Occipital lobe (tissue), 2 donors: ENCODE measurements around the gene NGRN. TPM values are rescaled to one million over a fixed set of nuclear protein-coding genes. Genes with fewer than 3 reads are reported as not detected.
"Not testable (repeated sequence)": the region's sequence is repeated elsewhere in the genome, so short reads cannot be mapped to it uniquely, and the experiment has no call there.

Source experiments
- DNase-seq: peaks from one replicate; lab custom pipeline; 2025; lab: John Stamatoyannopoulos, UW
- total RNA-seq: library from RNA; depleted of rRNA; stranded (reverse); fragments of >200 nt; gene quantifications from one replicate; pipeline ENCODE4 v1.2.3, GENCODE V29; 2014

The NGRN gene
- total RNA-seq, 1 donor from 2014 or later = 241 TPM

DNA sequence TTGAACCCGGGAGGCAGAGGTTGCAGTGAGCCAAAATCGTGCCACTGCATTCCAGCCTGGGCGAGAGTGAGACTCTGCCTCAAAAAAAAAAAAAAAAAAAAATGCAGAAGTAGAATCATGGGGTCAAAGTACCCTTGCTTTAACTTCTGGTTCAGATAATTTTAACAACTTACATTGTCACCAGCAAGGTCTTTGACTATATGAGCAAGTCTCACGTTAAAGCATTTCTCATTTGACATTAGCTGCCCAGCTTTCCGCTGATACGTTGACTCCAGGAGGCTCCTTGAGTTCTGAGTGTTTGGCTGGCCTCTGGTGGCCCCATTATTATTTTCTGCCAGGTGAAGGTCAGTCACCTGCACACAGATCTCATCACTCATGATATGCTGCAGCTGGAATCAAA is 16.2 kb downstream of the NGRN start:
- DNase-seq = not testable (repeated sequence)

DNA sequence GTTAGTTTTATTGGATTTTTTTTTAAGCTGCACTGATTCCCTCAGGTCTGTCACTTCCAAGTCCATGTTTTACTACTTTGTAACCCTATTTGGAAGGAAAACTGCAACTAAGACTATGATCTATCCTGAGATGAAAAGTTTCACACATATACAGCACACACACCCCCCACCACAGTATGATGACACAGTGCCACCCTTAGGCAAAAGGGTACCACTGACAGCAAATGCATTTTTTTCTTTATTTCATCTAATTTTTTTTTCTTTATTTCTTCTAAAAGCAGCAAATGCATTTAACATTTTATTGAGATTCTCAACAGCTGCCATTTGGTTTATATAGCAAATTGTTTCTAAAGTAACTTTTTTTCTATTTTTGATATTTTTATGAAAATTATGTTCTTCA is 21.2 kb downstream of the NGRN start:
- no peak for DNase-seq

DNA sequence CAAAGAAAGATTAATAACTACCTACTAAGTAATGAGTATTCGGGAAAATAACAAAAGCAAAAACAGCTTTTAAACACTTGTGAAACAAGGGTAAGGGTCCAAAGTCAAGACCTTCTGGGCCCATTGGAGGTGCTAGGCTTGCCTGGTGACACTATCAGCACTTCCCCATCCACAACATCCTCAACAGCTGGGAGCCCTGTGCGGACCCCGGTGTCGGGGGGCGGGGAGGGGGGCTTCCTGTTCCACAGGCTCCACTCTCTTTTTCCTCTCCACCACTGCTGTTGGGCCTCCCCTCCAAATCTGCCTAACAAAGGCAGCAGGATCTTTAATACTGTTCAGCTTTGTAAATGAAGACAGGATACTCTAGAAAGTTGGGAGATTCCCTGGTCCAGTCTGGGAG is 21.6 kb downstream of the NGRN start:
- DNase-seq = no peak

DNA sequence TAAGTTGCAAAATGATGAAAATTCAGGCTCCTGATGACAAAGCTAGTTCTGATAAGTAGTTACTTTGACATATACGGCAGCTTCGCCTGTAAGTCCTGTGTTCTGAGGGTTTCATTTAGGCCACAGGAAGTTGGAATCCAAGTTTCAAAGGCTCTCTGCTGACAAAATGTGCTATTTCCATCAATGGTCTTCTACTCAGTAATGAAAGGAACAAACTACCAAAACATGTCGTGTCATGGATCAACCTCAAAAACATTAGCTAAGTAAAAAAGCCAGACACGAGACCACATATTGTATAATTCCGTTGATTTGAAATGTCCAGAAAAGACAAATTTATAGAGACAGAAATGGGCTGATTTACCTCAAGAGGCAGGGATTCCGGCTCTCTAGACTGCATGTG is 22.5 kb downstream of the NGRN start:
- DNase-seq = no peak

DNA sequence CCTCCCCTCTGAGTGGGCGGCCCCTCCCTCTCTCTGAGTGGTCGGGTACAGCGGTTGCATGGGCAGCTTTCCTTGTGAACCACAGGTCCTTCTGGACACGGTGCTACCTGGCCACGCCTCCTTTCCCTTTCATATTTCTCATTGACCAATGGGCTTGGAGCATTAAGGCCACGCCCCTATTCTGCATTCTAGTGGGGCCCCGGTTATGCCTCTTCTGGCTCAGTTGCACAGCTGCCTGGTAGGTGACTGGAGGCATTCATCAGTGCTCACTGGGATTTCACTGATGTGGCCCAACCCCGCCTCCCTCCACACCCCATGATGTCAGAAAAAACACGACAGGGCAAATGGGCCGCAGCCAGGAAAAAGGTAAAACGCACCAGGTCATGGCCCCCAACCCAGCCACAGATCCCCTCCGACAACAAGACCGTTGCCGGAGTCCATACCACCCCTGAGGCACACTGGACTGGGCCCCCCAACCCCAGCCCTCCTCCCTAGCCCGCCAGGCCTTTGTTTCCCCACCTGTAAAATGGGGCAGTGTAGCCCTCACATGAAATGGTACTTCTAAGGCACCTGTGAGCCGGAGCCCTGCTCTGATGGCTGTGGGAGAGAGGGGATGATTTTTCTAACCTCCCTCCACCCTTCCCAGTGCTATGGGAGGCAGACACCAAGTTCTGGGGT is 26.3 kb downstream of the NGRN start:
- DNase-seq = no peak

DNA sequence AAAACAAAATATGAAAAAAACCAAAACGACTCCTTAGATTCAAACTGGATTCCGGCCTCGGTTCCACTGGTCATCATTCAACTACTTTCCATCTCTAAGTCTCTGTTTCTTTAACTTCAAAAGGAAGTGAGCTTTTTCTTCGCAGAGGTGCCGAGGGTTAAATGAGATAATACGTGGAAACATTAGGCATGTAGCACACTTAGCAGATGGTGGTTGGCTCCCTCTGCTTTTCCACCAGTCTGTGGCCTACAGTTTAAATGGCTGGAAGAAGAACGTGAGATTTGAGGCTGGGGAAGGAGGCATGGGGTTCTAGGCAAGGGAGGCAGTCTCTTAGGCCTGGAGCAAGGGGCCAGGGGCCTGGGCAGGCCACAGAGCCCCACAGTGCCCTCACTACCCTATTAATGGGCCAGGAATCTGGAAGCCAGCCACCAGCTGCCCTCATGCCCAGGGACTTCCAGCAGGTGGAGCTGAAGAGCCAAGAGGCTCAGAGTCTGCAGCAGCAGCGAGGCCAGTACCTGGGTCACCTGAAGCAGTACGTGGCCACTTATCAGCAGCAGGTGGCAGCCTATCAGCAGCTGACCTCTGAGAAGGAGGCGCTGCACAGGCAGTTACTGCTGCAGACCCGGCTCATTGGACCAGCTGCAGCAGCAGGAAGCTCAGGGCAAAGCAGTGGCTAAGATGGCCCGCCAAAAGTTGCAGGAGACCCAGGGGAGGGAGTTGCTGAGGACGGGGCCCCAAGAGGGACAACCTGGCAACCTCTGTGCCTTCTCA is 27.8 kb downstream of the NGRN start:
- peak; percentile 44 for DNase-seq

DNA sequence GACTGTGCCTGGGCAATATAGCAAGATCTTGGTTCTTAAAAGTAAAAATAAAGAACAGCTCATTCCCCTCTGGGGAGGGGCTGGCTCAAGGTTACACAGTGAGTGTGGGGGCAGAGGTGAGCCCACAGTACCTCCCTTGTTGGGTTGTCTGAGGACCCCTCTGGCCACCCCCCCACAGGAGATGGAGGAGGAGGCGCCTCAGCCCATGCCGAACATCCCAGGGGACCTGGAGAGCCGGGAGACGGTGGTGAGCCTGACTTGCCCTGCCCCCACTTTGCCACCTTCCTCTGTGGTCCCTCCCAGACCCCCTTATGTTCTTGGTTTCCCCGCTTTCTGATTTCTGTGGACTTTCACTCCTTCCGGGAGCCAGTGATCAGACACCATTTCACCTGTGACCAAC is 28.7 kb downstream of the NGRN start:
- no peak for DNase-seq

DNA sequence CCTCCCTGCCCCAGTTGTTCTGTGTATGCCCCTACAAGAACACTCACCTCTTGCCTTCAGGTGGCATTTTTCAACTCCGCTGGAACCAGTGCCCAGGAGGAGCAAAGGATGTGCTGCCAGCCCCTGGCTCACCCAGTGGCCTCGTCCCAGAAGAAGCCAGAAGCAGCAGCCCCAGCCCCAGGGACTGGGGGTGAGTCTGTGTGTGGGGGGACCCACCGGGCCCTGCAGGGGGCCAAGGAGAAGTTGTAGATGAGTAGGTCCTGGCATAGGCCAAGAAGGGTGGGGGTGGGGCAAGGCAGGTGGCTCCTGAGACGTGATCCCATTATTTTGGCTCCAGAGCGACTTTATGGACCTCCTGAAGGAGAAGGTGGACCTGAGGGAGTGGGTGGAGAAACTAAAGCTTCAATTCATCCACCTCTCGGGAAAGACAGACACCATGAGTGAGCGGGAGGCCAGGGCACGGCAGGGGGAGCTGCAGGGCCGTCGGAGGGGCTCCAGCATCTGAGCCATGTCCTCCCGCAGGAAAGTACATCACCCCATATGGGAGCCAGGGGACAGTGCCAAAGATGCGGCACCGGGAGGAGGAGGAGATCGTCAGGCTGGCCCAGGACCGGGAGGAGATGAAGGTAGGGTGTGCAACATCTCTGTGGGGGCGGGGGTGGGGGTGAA is 29.3 kb downstream of the NGRN start:
- DNase-seq = no peak

DNA sequence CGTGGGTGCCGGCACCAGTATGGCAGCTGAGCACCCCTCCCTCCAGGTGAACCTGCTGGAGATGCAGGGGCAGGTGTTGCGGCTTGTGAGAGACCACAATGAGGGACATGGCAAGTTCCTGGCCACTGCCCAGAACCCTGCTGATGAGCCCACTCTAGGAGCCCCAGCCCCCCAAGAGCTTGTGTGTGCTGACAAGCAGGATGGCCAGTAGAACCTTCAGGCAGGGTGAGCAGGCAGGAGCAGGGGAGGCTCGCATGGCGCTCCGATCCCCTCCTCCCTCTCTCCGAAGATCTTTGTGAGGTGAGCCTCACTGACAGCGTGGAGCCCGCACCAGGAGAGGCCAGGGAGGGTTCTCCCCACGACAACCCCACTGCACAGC is 29.8 kb downstream of the NGRN start:
- no peak for DNase-seq

DNA sequence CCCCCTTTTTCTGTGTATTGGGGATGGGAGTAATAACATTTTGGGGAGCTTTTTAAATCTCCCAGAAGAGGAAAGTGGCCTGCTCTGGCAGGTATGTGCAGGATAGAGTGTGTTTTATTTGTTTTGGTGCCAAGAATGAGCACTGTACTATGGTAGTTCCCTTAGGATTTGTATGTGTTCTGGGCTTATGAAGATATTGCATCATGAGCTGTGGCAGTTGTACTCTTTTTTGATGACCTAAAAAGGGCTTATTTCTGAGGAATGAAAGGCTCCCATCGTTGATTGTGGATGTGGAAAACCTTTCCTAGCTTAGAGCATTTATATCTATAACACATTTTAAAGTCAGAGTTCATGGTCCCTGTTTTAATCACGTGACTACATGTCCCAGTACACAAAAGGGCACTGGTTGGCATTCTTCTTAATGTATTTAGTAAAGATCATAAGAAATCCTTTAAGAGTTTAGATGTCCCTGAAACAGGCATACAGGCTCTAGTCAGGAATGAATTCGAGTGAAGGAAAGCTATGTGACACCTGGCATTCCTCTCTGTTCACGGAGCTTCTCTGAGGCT is 30.9 kb downstream of the NGRN start:
- DNase-seq = not testable (repeated sequence)

DNA sequence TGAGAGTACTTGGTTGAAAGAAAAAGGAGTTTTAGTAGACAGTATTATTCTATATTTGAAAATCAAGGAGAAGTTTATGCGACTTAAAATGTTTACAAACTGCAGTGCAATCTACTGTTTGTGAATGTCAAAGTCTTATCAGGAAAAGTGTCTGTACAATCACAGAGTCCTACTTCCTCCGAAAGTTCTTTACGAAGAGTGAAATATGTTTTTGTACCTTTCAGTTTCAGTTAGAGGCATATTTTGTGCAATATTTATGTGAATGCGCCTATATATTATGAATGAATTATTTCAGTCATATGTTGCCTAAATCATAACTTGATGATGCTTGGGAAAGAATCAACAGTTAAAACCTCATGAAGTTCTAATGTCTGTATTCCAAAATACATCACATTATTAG is 31.5 kb downstream of the NGRN start:
- no peak for DNase-seq

DNA sequence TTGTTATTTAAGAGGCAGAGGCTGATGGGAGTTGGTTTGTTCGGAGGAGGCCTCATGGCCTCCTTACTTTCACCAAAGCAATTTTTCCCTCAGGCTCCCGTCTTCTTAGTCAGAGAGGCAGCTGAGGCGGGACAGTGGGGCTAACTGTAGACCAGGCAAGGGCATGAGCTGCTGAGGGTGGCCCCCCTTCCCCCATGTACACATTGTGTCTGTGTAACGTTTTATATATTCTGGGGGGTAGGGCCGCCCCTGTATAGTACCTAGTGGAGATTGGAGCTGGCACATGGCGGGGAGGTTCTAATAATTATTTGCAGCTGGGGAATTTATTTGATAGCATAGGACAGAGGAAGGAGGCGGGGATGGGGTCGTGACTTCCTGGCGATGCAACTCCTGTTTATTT is 35.1 kb downstream of the NGRN start:
- DNase-seq = no peak

DNA sequence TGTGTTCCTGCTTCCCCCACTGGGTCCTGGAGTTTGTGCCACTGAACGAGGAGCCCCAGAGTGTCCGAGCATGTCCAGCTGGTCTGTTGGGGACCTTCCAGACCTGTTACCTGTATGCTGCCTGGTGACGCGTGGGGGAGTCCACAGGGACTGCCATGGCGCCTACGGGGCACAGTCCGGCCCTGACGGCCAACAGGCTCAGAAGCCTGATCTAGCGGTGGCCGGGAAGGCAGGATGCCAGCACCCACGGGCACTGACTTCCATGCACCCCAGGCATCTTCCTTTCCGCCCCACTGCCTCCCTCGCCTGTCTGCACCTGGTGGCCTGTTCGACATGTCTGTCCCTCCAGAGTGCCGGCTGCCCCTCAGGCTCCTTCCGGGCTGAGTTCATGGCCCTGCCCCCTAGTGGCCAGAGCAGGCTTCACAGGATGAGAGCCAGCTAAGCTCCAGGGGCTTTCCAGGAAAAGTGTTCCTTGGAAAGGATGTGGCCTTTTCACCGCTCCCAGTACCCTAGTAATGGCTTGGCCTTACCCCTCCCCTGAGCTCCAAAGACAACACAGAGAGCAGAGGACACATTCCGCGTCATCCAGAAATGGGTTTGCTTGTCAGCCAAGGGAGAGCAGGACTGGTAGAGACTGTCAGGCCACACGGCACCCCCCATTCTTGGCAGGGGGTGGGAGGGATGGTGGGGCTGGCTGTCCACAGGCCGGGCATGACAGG is 35.7 kb downstream of the NGRN start:
- no peak for DNase-seq

DNA sequence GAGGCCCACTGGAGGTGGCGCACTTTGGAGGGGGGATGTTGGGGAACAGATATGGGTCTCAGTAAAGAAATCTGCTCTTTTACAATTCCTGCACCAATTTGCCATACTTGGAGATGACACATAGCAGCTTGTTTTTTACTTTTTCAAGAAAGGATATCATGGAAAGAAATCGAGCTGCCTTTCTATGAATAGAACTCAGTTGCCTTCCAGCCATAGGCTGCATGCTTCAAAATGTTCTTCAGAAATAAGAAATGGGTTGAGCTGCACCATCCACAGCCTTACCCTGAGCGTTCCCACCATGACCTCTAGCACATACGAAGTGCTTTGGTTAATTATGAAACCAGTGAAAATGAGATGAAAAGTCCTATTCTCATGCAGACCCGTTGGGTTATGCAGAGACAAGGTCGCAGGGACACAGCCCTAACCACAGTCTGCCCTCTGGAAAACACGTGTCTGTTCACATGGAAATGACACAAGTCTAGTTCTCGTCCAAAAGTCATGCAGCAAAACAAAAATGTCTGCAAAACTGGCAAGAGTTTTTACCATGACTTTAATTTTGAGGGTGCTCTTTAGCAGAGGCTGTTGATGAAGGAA is 36.3 kb downstream of the NGRN start:
- no peak for DNase-seq

DNA sequence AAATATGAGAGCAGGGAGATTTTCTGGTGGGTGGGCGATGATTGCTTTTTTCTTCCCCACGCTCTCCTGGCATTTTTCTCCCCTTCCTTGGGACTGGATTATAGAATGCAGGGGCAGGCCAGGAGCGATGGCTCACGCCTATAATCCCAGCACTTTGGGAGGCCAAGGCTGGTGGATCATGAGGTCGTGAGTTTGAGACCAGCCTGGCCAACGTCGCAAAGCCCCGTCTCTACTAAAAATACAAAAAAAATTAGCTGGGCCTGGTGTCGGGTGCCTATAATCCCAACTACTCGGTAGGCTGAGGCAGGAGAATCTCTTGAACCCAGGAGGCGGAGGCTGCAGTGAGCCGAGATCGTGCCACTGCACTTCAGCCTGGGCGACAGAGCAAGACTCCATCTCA is 39.9 kb downstream of the NGRN start:
- DNase-seq = not testable (repeated sequence)

DNA sequence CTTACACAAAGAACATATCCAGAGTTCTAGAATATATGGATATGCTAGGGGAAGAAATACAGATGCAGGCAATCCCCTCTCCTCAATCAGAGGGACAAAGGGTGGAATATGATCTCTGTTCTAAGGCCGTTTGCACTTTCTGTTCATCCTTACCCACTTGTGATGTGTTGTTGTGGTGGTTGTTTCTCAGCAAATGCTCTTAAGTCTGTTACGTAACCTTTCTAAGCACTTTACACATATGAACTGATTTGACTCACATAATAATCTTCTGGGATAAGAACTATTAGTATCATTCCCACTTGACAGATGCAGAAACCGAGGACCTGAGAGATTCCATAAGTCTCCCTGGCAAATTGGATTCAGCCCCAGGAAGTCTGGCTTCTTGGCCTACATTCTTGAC is 40.5 kb downstream of the NGRN start:
- DNase-seq = no peak

DNA sequence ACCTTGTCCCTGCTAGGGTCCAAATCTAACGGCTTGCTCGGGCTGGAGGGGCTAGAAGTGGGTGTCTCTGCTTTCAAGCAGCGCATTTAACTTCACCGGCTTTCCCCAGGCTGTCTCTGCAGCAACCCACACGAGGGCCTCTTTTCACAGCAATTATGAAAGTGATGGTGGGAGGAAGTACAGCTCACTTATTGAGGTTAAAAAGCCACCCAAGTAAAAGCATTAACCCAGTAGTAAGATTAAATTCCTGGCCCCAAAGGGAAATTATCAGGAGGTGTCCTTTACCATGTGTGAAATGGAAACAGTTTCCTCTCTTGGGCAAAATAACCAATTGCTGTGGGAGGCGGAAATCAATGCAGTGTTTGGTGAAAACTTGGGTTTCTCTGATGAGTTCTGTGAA is 41.1 kb downstream of the NGRN start:
- no peak for DNase-seq

DNA sequence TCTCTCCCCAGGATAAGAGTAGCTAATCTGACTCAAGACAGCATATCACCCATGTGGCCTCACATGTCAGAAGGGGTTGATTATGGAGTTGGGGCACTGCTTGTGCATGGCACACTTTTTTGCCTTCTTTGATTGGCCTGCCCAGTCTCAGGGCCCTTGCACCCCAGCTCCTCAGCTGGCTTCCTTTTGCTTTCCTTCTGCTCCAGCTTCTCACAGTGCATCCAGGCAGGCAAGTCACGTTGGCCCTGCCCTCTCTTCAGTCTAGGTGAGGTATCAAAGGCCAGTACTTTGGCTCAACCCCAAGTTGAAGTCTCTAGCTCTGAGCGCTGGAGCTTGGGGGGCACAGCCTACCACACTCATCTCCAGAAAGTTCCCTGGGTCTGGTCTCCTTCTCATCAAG is 42.2 kb downstream of the NGRN start:
- DNase-seq = no peak

DNA sequence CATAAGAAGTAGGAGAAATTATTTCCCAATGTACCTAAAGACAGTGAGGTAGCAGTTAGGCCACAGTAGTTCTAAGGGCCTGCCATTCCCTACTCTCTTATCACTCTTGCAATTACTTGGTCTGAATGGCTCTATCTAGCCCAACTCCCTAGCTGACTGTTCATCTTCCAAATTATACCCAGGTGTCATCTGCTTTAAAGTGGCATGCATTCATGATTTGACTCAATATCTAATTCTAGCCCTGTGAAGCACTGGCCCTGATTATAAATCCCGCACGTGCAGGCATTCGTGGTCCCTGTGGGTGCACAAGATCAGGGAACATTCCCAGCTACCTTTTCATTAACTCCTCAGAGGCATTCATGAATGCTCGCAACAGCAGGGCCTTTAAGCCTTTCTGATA is 43.5 kb downstream of the NGRN start:
- no peak for DNase-seq

DNA sequence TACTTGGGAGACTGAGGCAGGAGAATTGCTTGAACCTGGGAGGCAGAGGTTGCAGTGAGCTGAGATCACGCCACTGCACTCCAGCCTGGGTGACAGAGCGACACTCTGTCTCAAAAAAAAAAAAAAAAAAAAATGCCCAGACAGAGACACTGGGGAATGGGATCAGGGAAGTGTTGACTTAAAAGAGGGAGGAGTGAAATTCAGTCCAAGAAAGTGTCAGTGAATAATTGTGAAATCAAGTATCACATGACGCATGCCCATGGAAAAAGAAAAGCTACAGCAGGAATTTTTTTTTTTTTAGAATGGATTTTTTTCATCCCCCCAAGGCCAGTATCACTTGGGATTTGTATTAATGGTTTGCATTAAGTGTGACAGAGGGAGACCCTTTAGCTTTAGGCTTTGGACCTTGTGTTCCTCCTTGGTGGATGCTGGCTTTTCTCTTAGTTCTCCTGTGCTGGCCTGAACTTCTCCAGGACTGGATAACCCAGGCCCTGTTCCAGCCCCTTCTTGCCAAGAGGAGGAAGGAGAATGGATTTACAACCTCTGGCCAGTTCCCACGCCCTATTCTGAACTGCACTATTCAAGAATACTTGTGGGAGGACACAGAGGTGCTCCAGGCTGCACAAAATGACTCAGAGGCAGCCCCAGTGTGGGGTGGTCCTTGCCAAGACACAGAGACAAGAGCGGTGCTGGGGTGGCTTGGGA is 50.0 kb downstream of the NGRN start:
- no peak for DNase-seq

DNA sequence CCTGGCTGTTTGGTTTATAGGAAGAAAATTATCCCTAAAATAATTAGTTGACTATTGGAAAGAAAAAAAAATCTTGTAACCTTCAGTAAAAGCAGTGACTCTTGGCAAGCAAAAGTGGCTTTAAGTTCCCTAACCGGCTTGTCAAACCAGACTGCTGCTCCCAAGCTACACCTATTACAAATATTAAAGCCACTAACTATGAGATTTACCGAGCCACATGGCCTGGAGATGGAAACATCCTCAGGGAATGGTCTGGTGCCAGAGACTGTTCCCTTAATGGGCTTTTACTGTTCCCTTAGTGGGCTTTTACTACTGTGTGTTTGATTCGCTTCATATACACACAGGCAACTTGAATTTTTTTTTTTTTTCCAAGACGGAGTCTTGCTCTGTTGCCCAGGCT is 50.7 kb downstream of the NGRN start:
- no peak for DNase-seq
